K562 (cell line): Measurements from ENCODE around the gene MIP. TPM values are rescaled to one million over a fixed set of nuclear protein-coding genes. Genes with fewer than 3 reads are reported as not detected.

ENCODE experiments used
- CUX1 ChIP-seq: fragments of 200-800 bp; sonication (Bioruptor generic); IDR thresholded peaks from 2 replicates; pipeline ENCODE4 v1.6.1; 2016; ENCODE audit warnings: missing genetic modification characterization, missing compliant biosample characterization
- DACH1 ChIP-seq: fragments of 450-650 bp; IDR thresholded peaks from 2 replicates; pipeline ENCODE4 v1.6.1; 2018; ENCODE audit not compliant: partially characterized antibody
- JUND ChIP-seq, 2 experiments: IDR thresholded peaks; 2 replicates in 1 of 2; 3 replicates in 1 of 2; pipeline ENCODE4 v1.6.1; 2011; ENCODE audit warnings: borderline replicate concordance in 2 of 2, low read depth in 2 of 2, low read length in 2 of 2, improper control_type of control experiment in 1 of 2, missing biosample characterization in 1 of 2, missing genetic modification characterization in 1 of 2, missing genetic modification reagents in 1 of 2
- KHSRP ChIP-seq: fragments of 450-650 bp; IDR thresholded peaks from 2 replicates; pipeline ENCODE4 v1.6.1; 2017
- MAFG ChIP-seq: fragments of 450-650 bp; conservative IDR thresholded peaks from 2 replicates; pipeline ENCODE4 v1.6.1; 2016; ENCODE audit warnings: missing genetic modification characterization, missing compliant biosample characterization
- NFE2 ChIP-seq: IDR thresholded peaks from 2 replicates; pipeline ENCODE4 v1.6.1; 2014; ENCODE audit warnings: antibody characterized with exemption, low read depth
- XRCC5 ChIP-seq: fragments of 200-400 bp; formaldehyde crosslinking; IDR thresholded peaks from 2 replicates; pipeline ENCODE4 v1.6.1; 2017; ENCODE audit warnings: low read depth, mild to moderate bottlenecking, low read length
- ZBTB40 ChIP-seq, 2 experiments: fragments of 450-650 bp in 1 of 2; sonication (generic) in 1 of 2; formaldehyde crosslinking in 1 of 2; IDR thresholded peaks; 2 replicates each; pipeline versions ENCODE4 v1.7.1 to v1.9.0; 2016 to 2022; ENCODE audit warnings: inconsistent platforms in 1 of 2, mild to moderate bottlenecking in 1 of 2, missing genetic modification reagents in 1 of 2
- ZFP30 ChIP-seq: fragments of 250-450 bp; sonication (Bioruptor Pico); IDR thresholded peaks from 2 replicates; pipeline ENCODE4 v1.8.0; 2022; ENCODE audit warnings: moderate library complexity, mild to moderate bottlenecking, inconsistent platforms, borderline replicate concordance
- ZNF511 ChIP-seq: sonication (generic); formaldehyde crosslinking; IDR thresholded peaks from 2 replicates; pipeline ENCODE4 v1.8.0; 2022; ENCODE audit warnings: mild to moderate bottlenecking, missing genetic modification reagents
- ZNF717 ChIP-seq: fragments of 250-450 bp; sonication (Bioruptor Pico); IDR thresholded peaks from 2 replicates; pipeline ENCODE4 v1.5.0; 2021
- polyA plus RNA-seq, 8 experiments: library from polyadenylated mRNA; depleted of rRNA in 4 of 8; stranded (reverse) in 5 of 8; unstranded in 3 of 8; fragments of >200 nt; fragmentation: Nextera tagmentation in 2 of 8; fragmentation: Illumina TruSeq in 1 of 8; extraction: Ambion mirVana in 2 of 8; extraction: Trizol in 1 of 8; gene quantifications; 2 replicates each; pipeline versions ENCODE4 v1.2.1 to v1.2.3, GENCODE V29; 2011 to 2014; ENCODE audit warnings: inconsistent platforms in 1 of 8, missing spikeins in 1 of 8
- total RNA-seq, 7 experiments: library from RNA; depleted of rRNA in 6 of 7; stranded (reverse); fragments of >200 nt in 6 of 7; fragmentation: Illumina TruSeq in 2 of 7; extraction: Trizol in 2 of 7; gene quantifications; 2 replicates each; pipeline versions ENCODE4 v1.2.1 to v1.2.3, GENCODE V29; 2011 to 2021; ENCODE audit warnings: low replicate concordance in 1 of 7

MIP gene
- total and polyA plus RNA-seq, 9 of the 15 experiments (the other 6 are each of a cell fraction or from before 2014, with no cell fraction given), result 0.09 to 0.36 (median 0.19) TPM; not detected in 5

GRCh38 chr12:56468216-56469006 lies 14.0 kb upstream of the MIP start, which contains the start of gene SPRYD4 (continued):
- TF ChIP-seq ZBTB40 (IDR thresholded peaks at IDR 0.05) (0 out of 2 replicates have a peak, but pooled peaks have one; percentile 31), ZBTB40 (CRISPR knock-in tag; IDR thresholded peaks at IDR 0.05) (no peak), ZFP30 (CRISPR knock-in tag) (no peak), CUX1 (CRISPR knock-in tag) (no peak), MAFG (tag) (no peak), ZNF511 (CRISPR knock-in tag) (0 out of 2 replicates have a peak, but pooled peaks have one; percentile 77), ZNF717 (CRISPR knock-in tag) (no peak), DACH1 (no peak), NFE2 (no peak), KHSRP (peak; percentile 83), XRCC5 (no peak), JUND (IDR thresholded peaks at IDR 0.05; ENCODE audit: borderline replicate concordance, low read depth, low read length) (peak; percentile 56), JUND (tag; IDR thresholded peaks at IDR 0.05; ENCODE audit: borderline replicate concordance, low read depth, low read length) (no peak; the same call in 2 of the 3 replicates)
